ENCODE results near the gene S100A11.
"Not testable (repeated sequence)": the region's sequence is repeated elsewhere in the genome, so short reads cannot be mapped to it uniquely, and the experiment has no call there.

S100A11 gene

DNA sequence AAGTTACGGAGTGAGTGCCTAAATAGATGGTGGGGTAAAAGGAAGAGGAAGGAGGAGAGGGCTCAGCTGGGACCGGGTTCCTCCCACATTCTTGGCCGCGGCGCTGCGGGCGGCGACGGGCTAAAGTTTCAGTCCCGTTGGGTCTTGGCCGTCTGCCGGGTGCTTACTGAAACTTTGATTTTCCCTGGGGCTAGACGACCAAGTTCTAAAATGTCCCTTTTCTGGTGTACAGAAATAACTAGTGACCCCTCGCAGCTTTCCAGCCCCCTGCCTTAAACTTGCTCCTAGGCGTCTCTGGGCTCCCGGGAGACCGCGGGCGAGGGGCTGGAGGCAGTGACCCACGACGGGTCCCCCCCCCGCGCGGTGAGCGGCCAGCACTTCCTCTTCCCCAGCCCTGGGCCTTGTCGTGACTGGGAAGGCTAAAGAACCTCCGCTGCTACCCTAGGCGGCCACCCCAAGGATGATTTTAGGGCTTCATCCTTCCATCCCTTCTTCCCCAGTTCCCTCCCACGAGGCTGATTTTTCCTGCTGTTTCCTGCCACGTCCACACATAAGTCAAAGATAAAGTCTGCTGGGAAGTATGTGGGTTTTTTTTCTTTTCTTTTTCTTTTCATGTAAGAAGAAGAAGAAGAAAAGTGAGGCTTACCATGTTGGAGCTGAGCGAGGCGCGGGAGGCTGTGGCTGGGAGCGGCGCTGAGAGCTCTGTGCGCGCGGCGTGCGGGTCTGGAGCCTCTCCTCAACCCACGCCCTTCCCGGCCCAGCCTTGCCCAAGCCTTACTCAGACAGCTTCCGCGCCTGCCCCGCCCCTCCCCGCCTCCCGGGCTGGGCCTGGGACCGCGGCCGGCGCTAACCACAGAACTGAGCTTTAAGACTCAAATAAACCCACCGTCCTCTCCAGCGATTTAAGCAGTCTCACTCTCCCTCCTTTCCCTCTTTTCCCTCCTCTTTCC is at the start of gene S100A11:
S100A11 (minus strand) TSS at position 738 of the 950 bp plus-strand sequence; CDS start at position 649, 89 bp downstream.
- peak; percentile 76 for DNase-seq (ENCODE audit: low spot score)

DNA sequence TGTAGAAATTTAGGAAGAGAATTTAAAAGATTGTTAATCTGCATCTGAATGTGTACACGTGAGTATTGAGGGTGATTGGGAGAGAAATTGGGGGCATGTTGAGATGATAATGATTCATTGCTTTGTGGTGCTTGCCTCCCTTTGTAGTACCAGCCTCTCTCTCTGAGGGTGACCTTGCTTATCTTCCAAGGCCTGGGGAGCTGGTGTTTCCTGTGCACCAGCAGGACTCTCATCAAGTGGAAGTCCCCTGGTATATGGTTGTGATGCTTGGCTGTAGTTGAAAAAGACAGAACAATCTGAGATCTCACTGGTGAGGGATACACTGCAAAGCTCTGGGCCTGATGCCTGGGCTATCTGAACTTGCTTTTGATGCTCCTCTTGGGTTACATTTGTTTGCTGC is 48.0 kb upstream of the S100A11 start:
- no peak for DNase-seq (ENCODE audit: low spot score)

- not testable (repeated sequence) for DNase-seq (ENCODE audit: low spot score)
Measured at GRCh38 chr1:152081026-152081425, 44.2 kb upstream of the S100A11 start.

GRCh38 chr1:152080494-152080893 is 43.7 kb upstream of the S100A11 start:
- DNase-seq (ENCODE audit: low spot score), result not testable (repeated sequence)

DNA sequence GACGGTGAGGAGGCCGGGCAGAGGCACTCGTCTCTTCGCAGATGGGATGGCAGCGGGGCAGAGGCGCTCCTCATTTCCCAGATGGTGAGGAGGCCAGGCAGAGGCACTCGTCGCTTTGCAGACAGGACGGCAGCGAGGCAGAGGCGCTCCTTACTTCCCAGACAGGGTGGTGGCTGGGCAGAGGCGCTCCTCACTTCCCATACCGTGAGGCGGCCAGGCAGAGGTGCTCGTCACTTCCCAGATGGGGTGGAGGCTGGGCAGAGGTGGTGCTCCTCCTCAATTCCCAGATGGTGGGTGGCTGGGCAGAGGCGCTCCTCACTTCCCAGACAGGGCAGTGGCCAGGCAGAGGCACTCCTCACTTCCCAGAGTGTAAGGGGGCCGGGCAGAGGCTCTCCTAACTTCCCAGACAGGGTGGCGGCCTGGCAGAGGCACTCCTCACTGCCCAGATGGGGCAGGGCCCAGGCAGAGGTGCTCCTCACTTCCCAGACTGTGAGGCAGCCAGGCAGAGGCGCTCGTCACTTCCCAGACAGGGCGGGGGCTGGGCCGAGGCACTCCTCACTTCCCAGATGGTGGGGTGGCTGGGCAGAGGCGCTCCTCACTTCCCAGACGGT is 42.1 kb upstream of the S100A11 start:
- no peak for DNase-seq (ENCODE audit: low spot score)

GRCh38 chr1:152072311-152072710 is 35.5 kb upstream of the S100A11 start:
- DNase-seq (ENCODE audit: low spot score), result no peak

DNA sequence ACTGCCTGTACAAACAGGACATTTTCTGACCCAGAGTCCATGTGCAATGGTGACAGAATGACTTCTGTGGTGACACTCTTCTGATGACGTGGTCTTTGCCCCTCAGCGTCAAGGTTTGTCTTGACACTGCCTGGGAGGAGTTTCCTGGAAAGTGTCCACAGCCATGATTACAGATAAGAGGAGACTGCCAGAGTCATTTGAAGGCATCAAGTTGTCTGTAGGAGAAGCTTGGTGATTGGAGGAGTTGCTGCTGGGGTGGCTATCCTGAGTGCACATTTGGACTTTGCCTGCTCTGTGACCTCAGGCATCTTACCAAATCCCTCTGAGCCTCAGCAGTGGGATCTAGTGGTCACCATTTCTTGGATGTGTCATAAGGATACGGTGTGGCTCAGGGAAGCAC is 34.3 kb upstream of the S100A11 start:
- no peak for DNase-seq (ENCODE audit: low spot score)

DNA sequence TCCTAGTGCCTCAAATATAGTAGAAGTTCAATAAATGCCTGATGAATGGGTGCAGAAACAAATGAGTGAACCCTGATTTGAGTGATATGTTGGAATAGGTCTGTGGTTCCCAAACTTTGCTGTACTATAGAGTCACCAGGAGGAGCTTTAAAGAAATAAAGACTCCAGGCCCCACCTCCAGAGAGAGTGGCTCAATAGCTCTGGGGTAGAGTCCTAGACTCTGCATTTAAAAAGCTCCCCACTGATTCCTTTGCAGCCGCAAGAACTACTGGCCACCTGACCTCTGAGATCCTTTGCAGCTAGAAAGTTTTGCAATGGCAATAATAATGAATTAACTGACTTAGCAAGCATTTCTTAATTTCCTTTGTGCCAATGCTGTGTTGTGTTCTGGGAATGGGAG is 31.1 kb upstream of the S100A11 start:
- no peak for DNase-seq (ENCODE audit: low spot score)

DNA sequence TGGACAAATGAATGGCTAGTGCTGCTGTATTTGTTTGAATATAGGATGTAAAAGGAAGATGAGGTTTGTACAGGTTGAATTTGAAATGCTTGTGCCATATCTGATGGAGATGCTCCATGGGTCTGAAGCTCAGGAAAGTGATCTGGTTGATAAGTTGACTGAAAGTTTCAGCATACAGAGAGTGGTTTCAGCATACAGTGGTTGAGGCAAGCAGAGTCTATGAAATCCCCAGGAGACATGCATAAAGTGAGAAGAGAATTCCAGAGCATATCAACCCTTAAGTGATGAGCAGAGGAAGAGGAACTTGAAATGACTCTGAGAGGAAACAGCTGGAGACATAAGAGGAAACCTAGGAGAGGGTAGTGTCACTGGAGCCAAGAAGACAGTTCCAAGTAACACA is 30.3 kb upstream of the S100A11 start:
- no peak for DNase-seq (ENCODE audit: low spot score)

- no peak for DNase-seq (ENCODE audit: low spot score)
Measured at GRCh38 chr1:152061952-152062351, 25.1 kb upstream of the S100A11 start.

GRCh38 chr1:152053375-152053774 is 16.6 kb upstream of the S100A11 start:
- DNase-seq (ENCODE audit: low spot score), result no peak

DNA sequence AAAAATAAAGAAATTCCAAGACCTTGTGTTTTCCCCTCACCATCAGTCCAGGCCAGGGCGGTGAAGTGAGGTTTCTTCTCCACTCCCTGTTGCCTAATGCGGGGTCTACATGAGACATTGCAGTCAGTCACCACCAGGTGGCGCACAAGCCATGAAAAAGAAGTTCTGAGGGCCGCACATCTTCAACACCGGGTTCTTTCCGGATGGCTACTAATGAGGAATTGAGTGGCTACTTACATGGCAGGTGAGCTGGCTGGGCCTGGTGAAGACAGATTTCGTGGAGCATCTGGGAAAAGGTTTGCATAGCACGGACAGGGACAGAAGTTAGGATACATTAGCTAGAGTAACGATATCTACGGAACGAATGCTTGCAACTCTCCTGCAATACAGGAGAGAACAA is 15.8 kb upstream of the S100A11 start:
- DNase-seq (ENCODE audit: low spot score), result peak; percentile 72

- no peak for DNase-seq (ENCODE audit: low spot score)
Measured at GRCh38 chr1:152050886-152051675, 14.3 kb upstream of the S100A11 start.

DNA sequence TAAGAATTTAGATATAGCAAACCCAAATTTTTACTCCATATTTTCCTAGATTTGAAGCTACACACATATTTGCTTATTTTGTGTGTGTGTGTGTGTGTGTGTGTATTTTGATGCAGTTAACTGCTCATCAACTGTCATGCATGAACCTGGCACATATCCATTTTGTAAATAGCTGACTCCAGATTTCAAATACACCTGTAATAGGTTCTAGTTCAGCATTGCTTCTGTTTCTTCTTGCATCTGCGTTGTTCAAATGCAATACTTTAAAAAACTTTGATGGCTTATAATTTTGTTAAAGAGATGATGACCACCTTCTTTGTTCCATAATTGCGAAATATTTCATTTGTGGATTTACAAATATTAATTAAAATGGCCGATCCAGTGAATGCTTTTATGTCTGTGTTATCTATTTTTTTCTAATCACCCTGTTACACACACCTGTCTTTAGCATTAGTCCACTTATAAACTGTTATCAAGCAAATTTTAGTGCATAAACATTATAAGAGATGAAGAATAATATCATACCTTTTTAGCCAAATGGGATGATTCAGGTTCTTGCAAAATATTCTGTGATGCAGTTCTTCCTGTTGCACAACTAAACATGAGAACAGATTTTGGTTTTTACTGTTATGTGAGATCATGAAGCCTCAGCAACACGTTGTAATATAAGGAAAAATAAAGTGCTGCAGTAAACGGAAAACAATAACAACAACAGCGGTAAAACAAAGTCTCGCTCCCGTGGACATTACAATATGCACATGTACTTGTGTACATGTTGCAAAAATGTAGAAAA is 12.7 kb upstream of the S100A11 start:
- no peak for DNase-seq (ENCODE audit: low spot score)

DNA sequence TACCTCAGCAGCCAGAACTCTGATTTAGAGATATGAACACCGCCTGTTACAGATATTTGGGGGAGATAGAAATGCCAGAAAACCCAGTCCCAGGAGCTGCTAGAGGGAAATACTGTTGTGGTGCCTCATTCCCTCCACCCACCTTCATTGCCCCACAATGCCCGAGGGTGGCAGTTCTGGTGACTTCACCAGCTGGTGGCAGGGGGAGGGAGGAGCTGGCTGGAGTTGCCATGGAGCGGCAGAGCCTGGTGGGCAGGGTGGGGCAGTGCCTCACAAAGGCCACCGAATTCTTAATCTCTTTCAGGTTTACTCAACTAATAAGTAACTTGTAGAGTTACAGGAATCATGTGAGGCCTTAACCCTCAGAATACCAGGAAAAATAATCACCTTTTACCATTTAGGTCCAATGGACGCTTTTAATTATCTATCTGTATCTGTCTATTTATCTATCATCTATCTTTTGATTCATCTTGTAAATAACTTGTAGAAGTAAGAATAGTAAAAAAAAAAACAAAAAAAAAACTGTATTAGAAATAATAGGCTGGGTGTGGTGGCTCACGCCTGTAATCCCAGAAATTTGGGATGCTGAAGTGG is 11.7 kb upstream of the S100A11 start:
- DNase-seq (ENCODE audit: low spot score), result no peak

GRCh38 chr1:152047730-152048415 is 11.1 kb upstream of the S100A11 start:
- peak; percentile 97 for DNase-seq (ENCODE audit: low spot score)

DNA sequence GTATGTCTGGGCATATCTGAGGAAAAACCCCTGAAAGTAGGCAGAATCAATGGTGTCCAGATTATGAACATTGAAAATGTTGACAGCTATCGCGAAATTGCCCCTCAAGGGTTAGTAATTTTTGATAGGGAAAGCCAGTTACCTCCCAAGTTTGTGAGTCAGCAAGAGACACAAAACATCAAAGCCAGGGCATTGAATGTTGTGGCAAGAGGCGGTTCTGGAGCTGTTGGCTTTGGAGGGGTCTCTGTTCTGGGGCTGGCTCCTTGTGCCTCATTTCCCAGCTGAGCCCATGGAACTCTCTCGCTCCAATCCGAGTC is 10.6 kb upstream of the S100A11 start:
- DNase-seq (ENCODE audit: low spot score), result no peak

- no peak for DNase-seq (ENCODE audit: low spot score)
Measured at GRCh38 chr1:152044386-152044785, 7.6 kb upstream of the S100A11 start.

- no peak for DNase-seq (ENCODE audit: low spot score)
Measured at GRCh38 chr1:152043870-152044269, 7.1 kb upstream of the S100A11 start.

- DNase-seq (ENCODE audit: low spot score), result no peak
Measured at GRCh38 chr1:152042030-152042429, 5.2 kb upstream of the S100A11 start.

DNA sequence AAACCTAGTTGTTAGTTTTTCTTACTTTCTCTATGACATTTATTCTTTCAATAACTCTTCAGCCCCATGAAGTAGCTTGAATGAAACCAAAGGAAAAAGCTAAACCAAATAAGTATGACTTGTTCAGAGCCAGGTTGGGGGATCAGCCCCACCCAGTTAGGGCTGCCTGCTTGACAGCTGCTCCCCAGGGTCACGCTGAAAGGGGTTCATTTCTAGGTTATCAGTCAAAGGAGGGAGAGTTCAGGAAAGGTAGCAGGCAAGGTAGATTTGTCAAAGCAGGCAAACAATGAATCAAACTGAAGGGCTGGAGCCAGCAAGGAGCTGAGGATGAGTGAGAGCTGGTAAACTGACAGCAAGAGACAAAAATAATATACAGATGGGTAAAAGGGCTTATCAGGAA is 3.1 kb upstream of the S100A11 start:
- no peak for DNase-seq (ENCODE audit: low spot score)

Data from kidney capillary endothelial cell (primary cell).